Activated CD4-positive, alpha-beta T cell treated with anti-CD3 and anti-CD28 coated beads, Interleukin-2, amount 10 ng/mL, durations not matched to agents 7 days and 5 days (primary cell): ENCODE measurements around the gene PRRX2. TPM values are rescaled to one million over a fixed set of nuclear protein-coding genes. Genes with fewer than 3 reads are reported as not detected.

Source experiments
- CTCF ChIA-PET: fragments of 350-600 bp; sonication (Branson Sonifier 250); formaldehyde crosslinking; loops from one replicate; lab custom pipeline; 2021; ENCODE audit warnings: antibody characterized with exemption; lab: Charles Lee
- POLR2A ChIA-PET: fragments of 350-600 bp; sonication (Branson Sonifier 250); formaldehyde crosslinking; loops from one replicate; lab custom pipeline; 2021; ENCODE audit warnings: antibody characterized with exemption; lab: Charles Lee
- DNase-seq: peaks from one replicate; pipeline ENCODE4 v3.0.0-alpha.2; 2020
- H3K27ac Mint-ChIP-seq: one replicate; pipeline ENCODE4 v1.8.0; 2021; ENCODE audit warnings: mild to moderate bottlenecking, moderate library complexity, mixed read lengths
- H3K27me3 Mint-ChIP-seq: one replicate; pipeline ENCODE4 v1.8.0; 2021; ENCODE audit warnings: mixed read lengths
- H3K36me3 Mint-ChIP-seq: one replicate; pipeline ENCODE4 v1.8.0; 2021; ENCODE audit warnings: low read depth, mixed read lengths
- H3K4me1 Mint-ChIP-seq: one replicate; pipeline ENCODE4 v1.8.0; 2021; ENCODE audit warnings: mixed read lengths
- H3K4me3 Mint-ChIP-seq: one replicate; pipeline ENCODE4 v1.8.0; 2021; ENCODE audit warnings: mild to moderate bottlenecking, moderate library complexity, mixed read lengths
- H3K9me3 Mint-ChIP-seq: one replicate; pipeline ENCODE4 v1.8.0; 2021; ENCODE audit warnings: mixed read lengths
- total RNA-seq, 2 experiments: library from RNA; stranded (reverse); gene quantifications; one replicate each; pipeline ENCODE4 v1.2.3, GENCODE V29; 2021

PRRX2 gene
- total RNA-seq, 2 experiments from 2014 or later = 0.15 TPM; not detected in 1

GRCh38 chr9:129768486-129768885 is 103.0 kb downstream of the PRRX2 start:
- Mint-ChIP-seq H3K36me3 (no peaks in the 10 kb centered on the region), H3K4me1 (no peaks in the 10 kb centered on the region), H3K27ac (no peak overlapping the region), H3K9me3 (no peaks in the 10 kb centered on the region), H3K4me3 (no peak overlapping the region), H3K27me3 (no peaks in the 10 kb centered on the region)
- ChIA-PET POLR2A (interaction anchor here (0.6 kb wide), 1 partner anchor 129 kb away, joined by 3 read pairs; no protein-coding TSS in a partner anchor), CTCF (interaction anchor here (0.6 to 1.5 kb wide), 4 partner anchors 13 to 643 kb away, joined by 3 to 5 read pairs (median 3); no protein-coding TSS in a partner anchor)
- no peak for DNase-seq

- ChIA-PET CTCF (interaction anchor here (0.6 to 1.4 kb wide), 3 partner anchors 12 to 43 kb away, joined by 3 to 4 read pairs (median 3); no protein-coding TSS in a partner anchor), POLR2A (interaction anchor here (0.7 kb wide), 1 partner anchor 31 kb away, joined by 3 read pairs; no protein-coding TSS in a partner anchor)
- Mint-ChIP-seq H3K4me3 (no peak overlapping the region), H3K4me1 (no peaks in the 10 kb centered on the region), H3K27ac (no peak overlapping the region), H3K36me3 (no peaks in the 10 kb centered on the region), H3K9me3 (no peaks in the 10 kb centered on the region), H3K27me3 (no peaks in the 10 kb centered on the region)
- no peak for DNase-seq
Measured at GRCh38 chr9:129769669-129770068, 104.2 kb downstream of the PRRX2 start.

GRCh38 chr9:129770741-129771140 is 105.3 kb downstream of the PRRX2 start:
- H3K27me3 Mint-ChIP-seq = peaks cover 2% of the 10 kb centered on the region
- CTCF ChIA-PET = no interaction called here
- H3K36me3 Mint-ChIP-seq = no peaks in the 10 kb centered on the region

More at GRCh38 chr9:129770741-129771140, 105.3 kb downstream of the PRRX2 start:
- Mint-ChIP-seq H3K4me3 (no peak overlapping the region), H3K27ac (no peak overlapping the region), H3K9me3 (no peaks in the 10 kb centered on the region), H3K4me1 (no peaks in the 10 kb centered on the region)
- DNase-seq = no peak
- POLR2A ChIA-PET = no interaction called here

Other genes starting within 250 kb of the PRRX2 start
- gene C9orf50, start 44.5 kb upstream of the PRRX2 start, total RNA-seq = not detected
- gene NTMT1, start 39.5 kb upstream of the PRRX2 start, total RNA-seq = 10 to 100 TPM; 28.5 to 33.9 TPM
- 10 to 100 TPM; 24.1 to 26.6 TPM for gene ASB6, start 23.5 kb upstream of the PRRX2 start, total RNA-seq
- gene PTGES, start 87.4 kb downstream of the PRRX2 start, total RNA-seq = not detected
- gene TOR1B, start 137.5 kb downstream of the PRRX2 start, total RNA-seq = 10 to 100 TPM; 21.9 to 27.1 TPM
- 10 to 100 TPM; 52.0 to 58.5 TPM for gene TOR1A, start 158.5 kb downstream of the PRRX2 start, total RNA-seq
- gene C9orf78, start 169.6 kb downstream of the PRRX2 start, total RNA-seq = 10 to 100 TPM; 83.9 to 89.2 TPM
- gene USP20, start 169.8 kb downstream of the PRRX2 start, total RNA-seq = 100 to 1,000 TPM in 1 of 2 experiments, 10 to 100 TPM in 1; 90.8 to 105 TPM